Measurements from ENCODE around the gene STAT5A. TPM values are rescaled to one million over a fixed set of nuclear protein-coding genes. Genes with fewer than 3 reads are reported as not detected.
A peak's percentile ranks its signal among the peaks of the same experiment; 100 is the strongest.

Gene STAT5A
- polyA plus RNA-seq, 1 of the 3 experiments (the other 2 are of a cell fraction): 2.3 TPM

GRCh38 chr17:42346481-42346880 lies 58.2 kb downstream of the STAT5A start:
- Histone ChIP-seq H3K4me3 (ENCODE audit: low read depth in 2 of 2, low read length in 1 of 2) (no peak overlapping the region), H3F3A (replicated peaks; ENCODE audit: insufficient read depth) (peaks cover 25% of the 10 kb centered on the region), H3K9me3 (no peaks in the 10 kb centered on the region), H3K27ac (ENCODE audit: low read depth in 2 of 2, low read length in 1 of 2) (peak overlapping the region in 1 of 2 experiments; percentile 86; a peak in 2 of 4 replicates), H4K20me1 (ENCODE audit: insufficient read depth) (peaks cover 52% of the 10 kb centered on the region), H3K27me3 (ENCODE audit: insufficient read depth) (no peaks in the 10 kb centered on the region), H3K9me2 (no peaks in the 10 kb centered on the region), H3K4me1 (ENCODE audit: control insufficient read depth in 1 of 2, insufficient read depth in 2 of 2, low read depth in 1 of 2, low read length in 1 of 2) (peaks cover 3 to 10% of the 10 kb centered on the region in 2 experiments; a peak in 2 of 4 replicates), H2AFZ (ENCODE audit: low read depth) (no peak overlapping the region), H3K4me2 (no peak overlapping the region), H3K9ac (no peak overlapping the region), H3K79me2 (ENCODE audit: insufficient read depth) (peaks cover 48% of the 10 kb centered on the region), H3K36me3 (replicated peaks in 1 of 2; ENCODE audit: control insufficient read depth in 1 of 2, insufficient read depth in 2 of 2, low read length in 1 of 2) (peaks cover 15 to 32% of the 10 kb centered on the region in 2 experiments)
- ChIA-PET POLR2A (no interaction called here), CTCF (no interaction called here)
- DNase-seq: no peak
- WGBS (ENCODE audit: low lambda C conversion rate): 93% methylated on average over 8 of the region's 8 CpGs
- TF ChIP-seq CTCF (IDR thresholded peaks at IDR 0.05): no peak
- TF ChIP-seq, protein P1, sequence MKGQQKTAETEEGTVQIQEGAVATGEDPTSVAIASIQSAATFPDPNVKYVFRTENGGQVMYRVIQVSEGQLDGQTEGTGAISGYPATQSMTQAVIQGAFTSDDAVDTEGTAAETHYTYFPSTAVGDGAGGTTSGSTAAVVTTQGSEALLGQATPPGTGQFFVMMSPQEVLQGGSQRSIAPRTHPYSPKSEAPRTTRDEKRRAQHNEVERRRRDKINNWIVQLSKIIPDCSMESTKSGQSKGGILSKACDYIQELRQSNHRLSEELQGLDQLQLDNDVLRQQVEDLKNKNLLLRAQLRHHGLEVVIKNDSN (IDR thresholded peaks at IDR 0.05; ENCODE audit: borderline replicate concordance, low read depth): no peak
- TF ChIP-seq REST (IDR thresholded peaks at IDR 0.05; ENCODE audit: low read depth, low read length): no peak
- no peak for TF ChIP-seq RFX5 (IDR thresholded peaks at IDR 0.05; ENCODE audit: low read length)
- no peak for TF ChIP-seq MXI1 (IDR thresholded peaks at IDR 0.05; ENCODE audit: low read depth, low read length)
- TF ChIP-seq EP300 (IDR thresholded peaks at IDR 0.05; ENCODE audit: borderline replicate concordance in 1 of 2, low read depth in 1 of 2, low read length in 1 of 2): no peak
- TF ChIP-seq FOSL2 (IDR thresholded peaks at IDR 0.05; ENCODE audit: borderline replicate concordance, low read depth): no peak
- TF ChIP-seq NRF1 (IDR thresholded peaks at IDR 0.05; ENCODE audit: low read depth, low read length): no peak
- TF ChIP-seq JUND (IDR thresholded peaks at IDR 0.05): no peak
- TF ChIP-seq, protein P2, sequence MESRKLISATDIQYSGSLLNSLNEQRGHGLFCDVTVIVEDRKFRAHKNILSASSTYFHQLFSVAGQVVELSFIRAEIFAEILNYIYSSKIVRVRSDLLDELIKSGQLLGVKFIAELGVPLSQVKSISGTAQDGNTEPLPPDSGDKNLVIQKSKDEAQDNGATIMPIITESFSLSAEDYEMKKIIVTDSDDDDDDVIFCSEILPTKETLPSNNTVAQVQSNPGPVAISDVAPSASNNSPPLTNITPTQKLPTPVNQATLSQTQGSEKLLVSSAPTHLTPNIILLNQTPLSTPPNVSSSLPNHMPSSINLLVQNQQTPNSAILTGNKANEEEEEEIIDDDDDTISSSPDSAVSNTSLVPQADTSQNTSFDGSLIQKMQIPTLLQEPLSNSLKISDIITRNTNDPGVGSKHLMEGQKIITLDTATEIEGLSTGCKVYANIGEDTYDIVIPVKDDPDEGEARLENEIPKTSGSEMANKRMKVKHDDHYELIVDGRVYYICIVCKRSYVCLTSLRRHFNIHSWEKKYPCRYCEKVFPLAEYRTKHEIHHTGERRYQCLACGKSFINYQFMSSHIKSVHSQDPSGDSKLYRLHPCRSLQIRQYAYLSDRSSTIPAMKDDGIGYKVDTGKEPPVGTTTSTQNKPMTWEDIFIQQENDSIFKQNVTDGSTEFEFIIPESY (IDR thresholded peaks at IDR 0.05; ENCODE audit: borderline replicate concordance, low read depth): no peak
- no peak for TF ChIP-seq SMC3 (IDR thresholded peaks at IDR 0.05; ENCODE audit: low read depth, low read length)
- no peak for TF ChIP-seq RAD21 (IDR thresholded peaks at IDR 0.05; ENCODE audit: low read length)
- TF ChIP-seq, protein P3, sequence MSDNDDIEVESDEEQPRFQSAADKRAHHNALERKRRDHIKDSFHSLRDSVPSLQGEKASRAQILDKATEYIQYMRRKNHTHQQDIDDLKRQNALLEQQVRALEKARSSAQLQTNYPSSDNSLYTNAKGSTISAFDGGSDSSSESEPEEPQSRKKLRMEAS (IDR thresholded peaks at IDR 0.05; ENCODE audit: low read depth): no peak
- TF ChIP-seq CHD2 (IDR thresholded peaks at IDR 0.05; ENCODE audit: low read length, partially characterized antibody): no peak
- no peak for TF ChIP-seq POLR2AphosphoS5 (IDR thresholded peaks at IDR 0.05; ENCODE audit: low read depth, low read length)
- no peak for TF ChIP-seq ELF1 (IDR thresholded peaks at IDR 0.05)
- no peak for TF ChIP-seq NFIC (IDR thresholded peaks at IDR 0.05; ENCODE audit: borderline replicate concordance)
- no peak for TF ChIP-seq TCF12 (IDR thresholded peaks at IDR 0.05)
- no peak for TF ChIP-seq RCOR1 (IDR thresholded peaks at IDR 0.05; ENCODE audit: low read length)
- no peak for TF ChIP-seq FOXM1 (IDR thresholded peaks at IDR 0.05; ENCODE audit: low read depth)
